ENCODE results near the gene PADI1. TPM values are rescaled to one million over a fixed set of nuclear protein-coding genes. Genes with fewer than 3 reads are reported as not detected.

PADI1 gene
- under 0.01 TPM in 1 of 2 replicates, not detected in the other for total RNA-seq

DNA sequence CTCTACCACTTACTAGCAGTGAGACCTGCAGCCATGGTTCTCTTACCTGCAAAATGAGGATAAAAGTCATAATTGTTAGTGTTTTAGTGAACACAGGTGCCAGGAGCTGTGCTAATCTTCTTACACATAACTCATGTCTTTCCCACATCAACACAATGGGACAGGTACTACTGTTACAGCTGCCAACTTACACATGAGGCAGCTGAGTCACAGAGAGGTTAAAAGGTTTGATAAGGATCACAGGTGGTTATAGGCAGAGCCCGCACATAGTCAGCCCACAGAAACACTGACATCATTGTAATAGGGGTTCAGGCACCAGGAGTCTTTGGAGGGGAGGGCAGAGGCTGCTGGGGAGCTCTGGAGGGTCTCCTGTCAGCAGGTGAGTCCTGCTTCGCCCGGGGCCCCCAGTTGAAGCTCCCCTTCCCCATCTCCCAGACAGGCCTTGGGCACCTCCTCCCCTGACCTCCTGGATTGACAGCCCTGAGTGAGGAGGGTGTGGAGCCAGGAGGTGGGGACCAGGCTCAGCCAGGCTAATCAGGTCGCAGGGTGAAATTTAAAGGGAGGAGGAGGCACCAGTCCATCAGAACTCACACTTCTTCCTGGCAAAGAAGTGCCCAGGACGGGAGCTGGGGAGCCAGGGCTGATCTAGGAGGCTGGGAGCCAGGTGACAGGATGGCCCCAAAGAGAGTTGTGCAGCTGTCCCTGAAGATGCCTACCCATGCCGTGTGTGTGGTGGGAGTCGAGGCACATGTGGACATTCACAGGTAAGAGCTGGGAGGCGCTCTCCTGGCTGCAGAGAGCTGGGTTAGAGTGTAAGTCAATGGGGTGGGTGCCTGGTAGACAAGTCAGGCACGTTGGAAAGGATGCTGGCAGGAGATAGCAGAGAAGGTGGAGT is at the start of gene PADI1:
PADI1 (plus strand) TSS at position 583 of the 895 bp plus-strand sequence; CDS start at position 673, 90 bp downstream.
- no peak for DNase-seq (ENCODE audit: low read depth in 2 of 2)

DNA sequence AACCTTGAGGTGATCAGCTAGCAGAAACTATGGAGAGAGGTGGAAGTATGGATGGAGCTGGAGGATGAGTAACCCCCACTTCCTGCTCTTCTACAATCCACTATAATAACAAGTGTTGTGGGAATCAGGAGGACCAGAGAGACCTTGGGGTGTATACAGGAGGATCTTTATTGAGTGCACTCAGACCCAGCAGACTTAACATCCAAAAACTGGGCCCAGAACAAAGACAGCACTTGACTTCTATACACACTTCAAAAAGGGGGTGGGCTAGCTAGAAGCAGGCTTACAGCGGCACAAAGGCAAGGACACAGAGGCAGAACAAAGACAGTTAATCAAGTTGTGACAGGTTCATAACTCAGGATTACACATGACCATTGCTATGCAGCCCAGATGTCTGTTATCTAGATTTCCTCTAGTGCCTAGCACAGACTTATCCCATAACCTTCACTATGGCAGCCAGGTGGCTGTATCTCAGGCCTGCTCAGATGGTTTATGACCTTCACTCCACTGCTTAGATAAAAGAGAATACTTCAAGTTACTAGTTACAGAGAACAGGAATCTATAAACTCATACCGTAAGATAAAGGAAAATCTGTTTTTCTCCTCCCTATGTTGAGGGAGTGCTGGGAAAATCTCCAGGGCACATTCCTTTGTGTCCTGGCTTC is 49.5 kb upstream of the PADI1 start:
- no peak for DNase-seq (ENCODE audit: low read depth in 2 of 2)

DNA sequence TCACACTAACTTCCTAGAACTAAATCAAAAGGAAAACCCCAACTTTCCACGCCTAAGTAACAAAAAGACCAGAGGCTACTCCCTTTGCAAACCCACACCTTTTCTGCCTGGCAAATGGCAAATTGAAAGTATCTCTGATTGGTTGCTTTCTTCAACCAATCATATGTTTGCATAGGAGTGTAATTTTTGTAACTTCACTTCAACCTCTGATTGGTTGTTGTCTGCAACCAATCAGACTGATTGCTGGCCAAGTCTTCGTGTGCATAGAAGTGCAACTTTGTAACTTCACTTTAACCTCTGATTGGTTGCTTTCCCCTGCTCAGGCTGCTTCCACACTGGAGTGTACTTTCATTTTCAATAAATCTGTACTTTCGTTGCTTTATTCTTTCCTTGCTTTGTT is 48.8 kb upstream of the PADI1 start:
- DNase-seq (ENCODE audit: low read depth in 2 of 2) = peak; percentile 27 to 43

DNA sequence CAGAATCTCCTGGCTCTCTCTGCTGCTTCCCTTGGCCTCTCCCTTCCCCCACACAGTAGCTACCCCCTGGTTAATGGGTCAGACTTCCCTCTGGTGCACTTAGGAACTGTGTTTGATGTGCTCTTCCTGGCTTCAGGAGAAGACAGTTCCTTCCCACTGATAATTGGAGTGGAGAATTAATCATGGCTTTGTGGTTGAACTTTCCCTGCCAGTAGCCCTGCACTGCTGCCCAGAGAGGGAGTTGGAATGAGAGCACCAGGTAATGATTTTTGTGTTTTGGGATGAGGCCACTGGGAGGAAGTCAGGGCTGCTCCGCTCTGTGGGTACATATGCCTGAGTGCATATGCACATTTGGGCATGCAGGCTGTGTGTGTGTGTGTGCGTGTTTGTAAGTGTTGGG is 46.0 kb upstream of the PADI1 start:
- no peak for DNase-seq (ENCODE audit: low read depth in 2 of 2)

GRCh38 chr1:17161137-17161740 is 43.7 kb upstream of the PADI1 start:
- peak in 1 of 2 donors; percentile 50 for DNase-seq (ENCODE audit: low read depth in 2 of 2)

DNA sequence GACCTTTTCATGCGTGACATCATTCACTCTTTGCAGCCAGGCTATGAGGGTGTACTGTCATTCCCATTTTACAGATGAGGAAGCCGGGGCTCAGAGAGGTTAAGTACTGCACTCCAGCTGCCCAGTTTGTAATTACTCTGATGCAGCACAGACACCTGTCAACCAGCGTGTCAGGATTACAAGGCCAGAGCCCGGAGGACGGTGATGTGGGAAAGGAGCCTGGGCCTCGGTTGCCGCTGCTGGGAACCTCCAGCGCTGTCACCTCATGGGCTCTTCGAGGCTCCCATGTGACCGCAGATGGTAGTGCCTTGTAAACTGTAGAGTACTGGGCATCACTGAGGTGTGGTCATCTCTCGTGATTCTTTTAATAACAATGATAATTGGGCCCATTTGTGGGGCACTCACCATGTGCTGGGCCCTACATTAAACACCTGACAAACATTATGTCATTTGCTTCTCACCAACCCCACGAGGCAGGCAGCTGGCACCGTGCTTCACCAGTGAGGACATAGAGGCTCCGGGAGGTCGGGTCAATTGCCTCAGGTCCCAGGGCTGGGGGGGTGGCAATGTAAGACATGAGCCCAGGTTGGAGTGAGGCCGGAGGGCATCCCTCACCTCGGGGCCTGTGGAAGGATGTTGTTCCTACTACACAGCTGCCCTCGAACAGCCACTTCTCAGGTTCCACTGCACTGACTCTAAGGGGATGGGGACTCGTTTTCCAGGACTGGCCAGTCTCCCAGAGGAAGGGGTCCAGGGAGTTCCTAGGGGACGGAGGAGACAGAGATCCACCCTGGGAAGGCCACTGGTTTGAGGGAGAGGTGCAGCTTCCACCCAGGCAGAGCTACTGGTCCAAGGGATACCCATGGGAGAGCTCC is 42.8 kb upstream of the PADI1 start:
- no peak for DNase-seq (ENCODE audit: low read depth in 2 of 2)

GRCh38 chr1:17162941-17163340 is 42.0 kb upstream of the PADI1 start:
- DNase-seq (ENCODE audit: low read depth in 2 of 2) = no peak

DNA sequence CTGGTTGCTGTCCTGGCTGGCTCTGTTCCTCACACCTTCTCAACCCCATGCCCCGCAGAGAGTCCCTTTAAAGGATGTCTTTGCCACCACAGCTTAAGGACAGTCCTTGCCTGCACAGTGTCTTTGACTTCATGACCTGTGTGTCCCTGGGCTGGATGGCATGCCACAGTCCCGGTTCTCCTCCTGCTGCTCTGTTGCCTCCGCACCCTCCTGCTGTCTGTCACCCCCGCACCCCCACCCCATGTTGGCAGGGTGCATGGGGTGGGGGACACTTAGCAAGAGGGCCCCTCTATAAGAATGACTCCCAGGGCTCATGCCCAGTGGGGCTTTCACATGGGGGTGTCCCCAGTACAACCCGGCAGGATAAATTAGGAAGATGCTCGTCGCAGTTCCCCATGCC is 41.6 kb upstream of the PADI1 start:
- no peak for DNase-seq (ENCODE audit: low read depth in 2 of 2)

GRCh38 chr1:17163789-17164666 is 40.9 kb upstream of the PADI1 start:
- no peak for DNase-seq (ENCODE audit: low read depth in 2 of 2)

GRCh38 chr1:17165823-17166222 is 39.1 kb upstream of the PADI1 start:
- no peak for DNase-seq (ENCODE audit: low read depth in 2 of 2)

DNA sequence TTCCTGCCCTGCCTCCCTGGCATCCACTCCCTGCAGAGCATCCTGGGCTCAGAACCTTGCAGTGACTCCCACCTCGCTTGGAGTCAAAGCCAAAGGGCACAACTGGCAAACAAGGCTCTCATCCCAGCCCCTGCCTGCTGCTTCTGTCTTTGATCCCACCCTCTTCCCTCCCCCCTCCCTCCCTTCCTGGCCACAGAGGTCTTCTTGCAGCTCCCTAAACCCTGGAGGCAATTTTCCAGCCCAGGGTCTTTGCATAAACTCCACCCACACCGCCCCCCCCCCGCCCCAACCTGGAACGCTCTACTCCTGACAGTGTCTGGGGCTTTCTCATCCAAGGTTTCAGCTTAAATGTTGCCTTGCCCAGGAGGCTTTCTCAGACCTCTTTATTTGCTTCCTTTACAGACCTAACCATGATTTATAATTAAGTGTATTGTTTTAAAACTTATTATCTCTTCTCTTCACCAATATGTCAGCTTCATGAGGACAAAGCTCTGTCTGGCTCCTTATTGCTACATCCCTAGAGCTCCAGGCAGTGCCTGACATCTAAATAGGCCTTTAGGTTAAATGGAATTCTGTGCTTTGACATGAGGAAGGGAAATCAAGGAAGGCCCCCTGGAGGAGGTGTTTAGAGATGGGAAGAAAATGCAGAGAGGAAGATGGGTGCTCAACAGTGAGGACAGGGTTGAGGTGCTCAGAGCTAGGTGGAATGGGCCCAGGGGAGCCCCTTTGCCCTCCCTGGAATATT is 37.7 kb upstream of the PADI1 start:
- no peak for DNase-seq (ENCODE audit: low read depth in 2 of 2)

GRCh38 chr1:17167786-17168090 is 37.2 kb upstream of the PADI1 start:
- DNase-seq (ENCODE audit: low read depth in 2 of 2) = no peak

GRCh38 chr1:17168091-17168876 is 36.6 kb upstream of the PADI1 start:
- peak in 1 of 2 donors; percentile 28 for DNase-seq (ENCODE audit: low read depth in 2 of 2)

DNA sequence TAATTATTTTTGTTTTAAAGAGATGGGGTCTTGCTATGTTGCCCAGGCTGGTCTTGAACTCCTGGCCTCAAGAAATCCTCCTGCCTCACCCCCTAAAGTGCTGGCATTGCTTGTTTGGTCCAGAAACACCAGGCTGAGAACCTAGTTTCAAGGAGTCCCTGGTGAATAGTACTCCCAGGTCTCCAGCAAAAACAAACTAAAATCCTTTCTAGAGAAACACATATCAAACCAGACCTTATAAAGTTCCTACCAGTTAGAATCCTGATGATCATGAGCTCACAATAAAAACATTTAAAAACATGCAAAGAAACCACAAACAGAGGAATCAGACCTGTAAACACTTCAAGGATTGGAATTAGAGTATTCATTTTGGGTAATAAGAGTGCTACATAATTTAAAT is 34.4 kb upstream of the PADI1 start:
- no peak for DNase-seq (ENCODE audit: low read depth in 2 of 2)

DNA sequence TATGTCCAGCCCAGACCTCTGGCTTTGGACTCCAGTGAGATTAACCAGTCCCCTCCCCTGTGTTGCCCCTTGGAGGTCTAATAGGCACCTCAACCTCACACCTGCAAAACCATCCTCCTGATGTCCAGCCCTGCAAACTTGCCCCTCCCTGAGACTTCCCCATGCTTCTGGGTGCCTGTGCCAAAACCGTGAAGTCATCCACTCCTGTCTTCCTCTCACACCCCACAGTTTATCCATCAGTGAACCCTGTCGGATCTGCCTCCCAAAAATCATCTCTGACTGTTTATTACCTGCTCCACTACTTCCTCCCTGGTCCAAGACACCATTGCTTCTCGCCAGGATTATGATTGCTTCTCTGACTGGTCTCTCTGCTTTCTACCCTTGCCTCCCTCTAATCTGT is 31.7 kb upstream of the PADI1 start:
- no peak for DNase-seq (ENCODE audit: low read depth in 2 of 2)

DNA sequence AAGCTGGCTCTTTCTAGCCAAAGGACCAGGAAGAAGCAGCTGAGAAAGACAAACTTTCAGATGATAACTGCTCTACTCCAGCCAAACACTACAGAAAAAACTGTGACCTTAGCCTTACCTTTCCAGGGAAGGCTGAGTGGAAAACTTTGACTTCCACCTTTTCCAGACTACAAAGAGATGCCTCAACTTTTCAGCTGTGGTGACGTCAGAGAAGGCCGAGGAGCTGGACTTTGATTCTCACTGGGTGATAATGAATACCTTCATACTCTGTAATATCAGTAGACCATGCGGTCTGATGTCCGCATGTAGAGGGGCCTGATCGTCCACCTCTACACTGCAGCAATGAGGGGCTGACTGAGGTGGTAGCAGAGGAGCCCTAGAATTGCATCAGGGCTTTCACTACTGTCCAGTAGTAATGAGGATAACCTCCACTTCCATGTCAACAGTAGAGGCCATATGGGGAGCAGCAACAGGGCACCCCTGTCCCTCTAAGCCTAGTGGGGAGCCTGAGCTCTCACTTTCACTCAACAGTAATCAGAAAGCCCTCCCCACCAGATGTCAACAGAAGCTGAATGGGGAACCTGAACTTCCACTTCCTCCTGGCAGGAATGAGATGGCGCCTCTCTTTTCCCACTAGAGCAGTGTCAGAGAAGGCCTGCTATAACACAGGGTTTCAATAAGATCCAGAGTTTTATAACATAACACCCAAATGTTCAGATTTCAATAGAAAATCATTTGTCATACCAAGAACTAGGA is 28.4 kb upstream of the PADI1 start:
- no peak for DNase-seq (ENCODE audit: low read depth in 2 of 2)

- no peak for DNase-seq (ENCODE audit: low read depth in 2 of 2)
Observed at GRCh38 chr1:17177651-17178050, 27.3 kb upstream of the PADI1 start.

DNA sequence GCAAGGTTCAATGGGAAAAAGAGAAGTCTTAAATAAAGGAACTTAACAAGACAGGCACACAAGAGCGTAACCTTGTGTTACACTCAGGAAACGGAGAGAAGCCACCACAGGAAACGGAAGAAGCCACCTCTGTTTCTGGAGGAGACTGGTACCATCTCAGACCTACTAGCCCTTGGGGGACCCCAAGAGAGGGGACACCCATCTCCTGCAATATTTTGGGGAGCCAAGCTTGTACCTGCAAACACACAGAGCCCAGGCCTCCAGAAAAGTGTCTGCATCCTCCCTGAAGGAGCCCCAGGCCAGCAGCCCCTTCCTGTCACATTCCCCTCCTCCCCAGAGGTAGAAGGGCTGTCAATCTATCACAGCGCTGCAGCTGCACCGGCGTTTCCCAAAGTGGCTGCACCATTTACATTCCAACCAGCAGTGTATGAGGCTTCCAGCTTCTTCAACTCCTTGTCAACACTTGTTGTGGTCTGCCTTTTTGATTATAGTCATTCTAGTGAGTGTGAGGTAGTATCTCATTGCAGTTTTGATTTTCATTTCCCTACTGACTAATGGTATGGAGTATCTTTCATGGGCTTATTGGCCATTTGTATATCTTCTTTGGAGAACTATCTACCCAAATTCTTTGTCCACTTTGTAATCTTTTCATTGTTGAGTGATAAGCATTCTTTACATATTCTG is 23.0 kb upstream of the PADI1 start:
- no peak for DNase-seq (ENCODE audit: low read depth in 2 of 2)

Data from lung microvascular endothelial cell (primary cell).